Measurements from ENCODE around the gene ANKRD33.

DNA sequence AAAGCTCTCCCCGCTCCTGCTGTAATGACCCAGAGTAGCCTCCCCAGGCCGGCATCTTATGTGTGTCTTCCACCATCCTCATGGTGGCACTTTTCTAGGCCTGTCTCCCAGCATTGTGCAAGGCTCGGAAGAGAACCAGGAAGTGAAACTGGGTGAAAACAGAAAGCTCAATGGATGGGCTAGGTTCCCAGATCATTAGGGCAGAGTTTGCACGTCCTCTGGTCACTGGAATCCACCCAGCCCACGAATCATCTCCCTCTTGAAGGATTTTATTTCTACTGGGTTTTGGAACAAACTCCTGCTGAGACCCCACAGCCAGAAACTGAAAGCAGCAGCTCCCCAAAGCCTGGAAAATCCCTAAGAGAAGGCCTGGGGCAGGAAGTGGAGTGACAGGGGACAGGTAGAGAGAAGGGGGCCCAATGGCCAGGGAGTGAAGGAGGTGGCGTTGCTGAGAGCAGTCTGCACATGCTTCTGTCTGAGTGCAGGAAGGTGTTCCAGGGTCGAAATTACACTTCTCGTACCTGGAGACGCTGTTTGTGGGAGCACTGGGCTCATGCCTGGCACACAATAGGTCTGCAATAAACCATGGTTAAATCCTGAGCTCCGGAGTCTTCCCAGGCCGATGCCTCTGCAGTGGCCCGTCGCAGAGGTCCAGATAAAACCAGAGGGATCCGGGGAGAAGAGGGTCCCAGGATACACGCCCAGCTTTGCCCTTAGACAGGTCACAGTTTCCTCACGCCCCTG is 35.0 kb downstream of the ANKRD33 start:
- TF ChIP-seq CTCF (conservative IDR thresholded peaks at IDR 0.05; ENCODE audit: low read depth, low read length) (no peak), EZH2 (IDR thresholded peaks at IDR 0.05; ENCODE audit: low read length, unreplicated experiment) (no peak)
